Memory B cell (primary cell): Measurements from ENCODE around the gene TGIF2.
A peak's percentile ranks its signal among the peaks of the same experiment; 100 is the strongest.

ENCODE experiments used
- ATAC-seq: fragments of 150-1000 bp; cut with Tn5 transposase; 2 replicates; pipeline ENCODE4 v1.10.0; 2021; ENCODE audit warnings: low read depth, mild to moderate bottlenecking, moderate library complexity
- DNase-seq, 2 donors: peaks; one replicate each; pipeline ENCODE4 v3.0.0; 2022; ENCODE audit warnings: low spot score in 2 of 2
- H3K27ac Mint-ChIP-seq: one replicate; pipeline ENCODE4 v1.8.0; 2022; ENCODE audit warnings: mild to moderate bottlenecking, moderate library complexity, mixed read lengths
- H3K27me3 Mint-ChIP-seq: one replicate; pipeline ENCODE4 v1.8.0; 2022; ENCODE audit warnings: mixed read lengths
- H3K36me3 Mint-ChIP-seq: one replicate; pipeline ENCODE4 v1.8.0; 2022; ENCODE audit warnings: mild to moderate bottlenecking, mixed read lengths
- H3K4me1 Mint-ChIP-seq: one replicate; pipeline ENCODE4 v1.8.0; 2022; ENCODE audit warnings: mixed read lengths
- H3K4me3 Mint-ChIP-seq: one replicate; pipeline ENCODE4 v1.8.0; 2022; ENCODE audit warnings: mild to moderate bottlenecking, moderate library complexity, mixed read lengths
- H3K9me3 Mint-ChIP-seq: one replicate; pipeline ENCODE4 v1.8.0; 2022; ENCODE audit warnings: mixed read lengths

Gene TGIF2

GRCh38 chr20:36573103-36573797 is at the start of gene TGIF2:
TGIF2 (plus strand) TSS chr20:36573597; CDS start chr20:36578775, 5,178 bp downstream.
- DNase-seq (peak; percentile 85 to 86), ATAC-seq (peak; percentile 72)
- peak within 1 kb of the TSS; percentile 90 for H3K4me3 Mint-ChIP-seq
- peaks cover 28% of the 10 kb centered on the region for H3K4me1 Mint-ChIP-seq
- no peaks in the 10 kb centered on the region for H3K27me3 Mint-ChIP-seq
- H3K9me3 Mint-ChIP-seq, result no peaks in the 10 kb centered on the region
- H3K36me3 Mint-ChIP-seq, result no peaks in the 10 kb centered on the region
- peak within 1 kb of the TSS; percentile 90 for H3K27ac Mint-ChIP-seq

GRCh38 chr20:36525620-36526365 is 47.6 kb upstream of the TGIF2 start:
- ATAC-seq (no peak), DNase-seq (no peak)
- Mint-ChIP-seq H3K27me3 (no peaks in the 10 kb centered on the region), H3K4me1 (peaks cover 3% of the 10 kb centered on the region), H3K27ac (no peak overlapping the region), H3K4me3 (no peak overlapping the region), H3K36me3 (peaks cover 23% of the 10 kb centered on the region), H3K9me3 (no peaks in the 10 kb centered on the region)

- DNase-seq (no peak), ATAC-seq (no peak)
- H3K9me3 Mint-ChIP-seq, result no peaks in the 10 kb centered on the region
- H3K4me3 Mint-ChIP-seq, result no peak overlapping the region
- H3K27me3 Mint-ChIP-seq, result no peaks in the 10 kb centered on the region
- peaks cover 22% of the 10 kb centered on the region for H3K36me3 Mint-ChIP-seq
- H3K27ac Mint-ChIP-seq, result no peak overlapping the region
- peaks cover 3% of the 10 kb centered on the region for H3K4me1 Mint-ChIP-seq
Observed at GRCh38 chr20:36526521-36527011, 46.8 kb upstream of the TGIF2 start.

- H3K27me3 Mint-ChIP-seq, result no peaks in the 10 kb centered on the region
- no peaks in the 10 kb centered on the region for H3K9me3 Mint-ChIP-seq
- ATAC-seq, result no peak
- H3K27ac Mint-ChIP-seq, result peak overlapping the region; percentile 6
- peaks cover 5% of the 10 kb centered on the region for H3K4me1 Mint-ChIP-seq
- H3K36me3 Mint-ChIP-seq, result peaks cover 21% of the 10 kb centered on the region
- no peak for DNase-seq
- no peak overlapping the region for H3K4me3 Mint-ChIP-seq
Observed at GRCh38 chr20:36527331-36528125, 45.9 kb upstream of the TGIF2 start.

GRCh38 chr20:36528176-36528874 is 45.1 kb upstream of the TGIF2 start:
- Mint-ChIP-seq H3K4me3 (no peak overlapping the region), H3K27me3 (no peaks in the 10 kb centered on the region), H3K4me1 (peaks cover 4% of the 10 kb centered on the region), H3K27ac (peak overlapping the region; percentile 47), H3K9me3 (no peaks in the 10 kb centered on the region), H3K36me3 (peaks cover 21% of the 10 kb centered on the region)
- no peak for ATAC-seq
- no peak for DNase-seq

GRCh38 chr20:36528875-36529417 is 44.5 kb upstream of the TGIF2 start:
- no peaks in the 10 kb centered on the region for H3K9me3 Mint-ChIP-seq
- peaks cover 4% of the 10 kb centered on the region for H3K4me1 Mint-ChIP-seq
- H3K27me3 Mint-ChIP-seq, result no peaks in the 10 kb centered on the region
- peaks cover 21% of the 10 kb centered on the region for H3K36me3 Mint-ChIP-seq
- no peak for ATAC-seq
- no peak for DNase-seq
- H3K27ac Mint-ChIP-seq, result peak overlapping the region; percentile 47
- H3K4me3 Mint-ChIP-seq, result no peak overlapping the region

- Mint-ChIP-seq H3K27ac (no peak overlapping the region), H3K36me3 (peaks cover 7% of the 10 kb centered on the region), H3K4me1 (peaks cover 4% of the 10 kb centered on the region), H3K4me3 (no peak overlapping the region), H3K27me3 (no peaks in the 10 kb centered on the region), H3K9me3 (no peaks in the 10 kb centered on the region)
- DNase-seq, result no peak
- no peak for ATAC-seq
Observed at GRCh38 chr20:36532388-36532787, 41.0 kb upstream of the TGIF2 start.

- Mint-ChIP-seq H3K27me3 (no peaks in the 10 kb centered on the region), H3K36me3 (peaks cover 3% of the 10 kb centered on the region), H3K9me3 (no peaks in the 10 kb centered on the region), H3K4me1 (peaks cover 4% of the 10 kb centered on the region), H3K4me3 (no peak overlapping the region), H3K27ac (no peak overlapping the region)
- ATAC-seq (no peak), DNase-seq (no peak)
Observed at GRCh38 chr20:36532822-36533221, 40.6 kb upstream of the TGIF2 start.

GRCh38 chr20:36538026-36538722 is 35.2 kb upstream of the TGIF2 start:
- no peaks in the 10 kb centered on the region for H3K9me3 Mint-ChIP-seq
- DNase-seq, result no peak
- no peak for ATAC-seq
- no peaks in the 10 kb centered on the region for H3K27me3 Mint-ChIP-seq
- H3K4me1 Mint-ChIP-seq, result peaks cover 7% of the 10 kb centered on the region
- H3K4me3 Mint-ChIP-seq, result no peak overlapping the region
- no peaks in the 10 kb centered on the region for H3K36me3 Mint-ChIP-seq
- H3K27ac Mint-ChIP-seq, result no peak overlapping the region

- no peak for DNase-seq
- ATAC-seq, result no peak
- no peaks in the 10 kb centered on the region for H3K36me3 Mint-ChIP-seq
- peak overlapping the region; percentile 74 for H3K4me3 Mint-ChIP-seq
- H3K9me3 Mint-ChIP-seq, result no peaks in the 10 kb centered on the region
- peaks cover 9% of the 10 kb centered on the region for H3K4me1 Mint-ChIP-seq
- H3K27me3 Mint-ChIP-seq, result no peaks in the 10 kb centered on the region
- peak overlapping the region; percentile 55 for H3K27ac Mint-ChIP-seq
Observed at GRCh38 chr20:36540551-36541211, 32.7 kb upstream of the TGIF2 start.

- Mint-ChIP-seq H3K4me1 (peaks cover 9% of the 10 kb centered on the region), H3K27me3 (no peaks in the 10 kb centered on the region), H3K4me3 (peak within 1 kb of the TSS; percentile 74), H3K9me3 (no peaks in the 10 kb centered on the region), H3K27ac (peak within 1 kb of the TSS; percentile 55), H3K36me3 (no peaks in the 10 kb centered on the region)
- peak in 1 of 2 donors; percentile 23 for DNase-seq
- ATAC-seq, result peak; percentile 83
Observed at GRCh38 chr20:36541227-36541767, 32.1 kb upstream of the TGIF2 start, which contains the start of gene MYL9. MYL9 (plus strand) TSS chr20:36541519; CDS start chr20:36544885, 3,366 bp downstream.

- Mint-ChIP-seq H3K36me3 (no peaks in the 10 kb centered on the region), H3K27ac (peak overlapping the region; percentile 55), H3K27me3 (no peaks in the 10 kb centered on the region), H3K4me3 (peak overlapping the region; percentile 74), H3K9me3 (no peaks in the 10 kb centered on the region), H3K4me1 (peaks cover 9% of the 10 kb centered on the region)
- peak in 1 of 2 donors; percentile 9 for DNase-seq
- peak; percentile 31 for ATAC-seq
Observed at GRCh38 chr20:36541768-36542488, 31.5 kb upstream of the TGIF2 start.
